Smooth muscle cell (in vitro differentiated cells): ENCODE measurements around the gene CDKL4. TPM values are rescaled to one million over a fixed set of nuclear protein-coding genes. Genes with fewer than 3 reads are reported as not detected.

Experiments
- DNase-seq: peaks from one replicate; lab custom pipeline; 2025; ENCODE audit not compliant: unreplicated experiment; lab: John Stamatoyannopoulos, UW
- H2AFZ ChIP-seq: fragments of 200-600 bp; sonication (generic); 2 replicates; pipeline ENCODE4 v1.6.0; 2016; ENCODE audit warnings: antibody characterized with exemption, low read depth, mild to moderate bottlenecking
- H3F3A ChIP-seq: fragments of 200-600 bp; sonication (generic); 2 replicates; pipeline ENCODE4 v1.6.0; 2017; ENCODE audit warnings: antibody characterized with exemption, low read depth
- H3K27ac ChIP-seq: fragments of 200-600 bp; sonication (generic); 2 replicates; pipeline ENCODE4 v1.5.1; 2016; ENCODE audit warnings: low read depth, mild to moderate bottlenecking
- H3K27me3 ChIP-seq: fragments of 200-600 bp; sonication (generic); 2 replicates; pipeline ENCODE4 v1.6.1; 2016; ENCODE audit warnings: low read depth, mild to moderate bottlenecking
- H3K36me3 ChIP-seq: fragments of 200-600 bp; sonication (generic); 2 replicates; pipeline ENCODE4 v1.5.1; 2016; ENCODE audit warnings: low read depth
- H3K4me1 ChIP-seq: fragments of 200-600 bp; sonication (generic); 2 replicates; pipeline ENCODE4 v1.5.1; 2016; ENCODE audit warnings: low read depth
- H3K4me2 ChIP-seq: fragments of 200-600 bp; sonication (generic); 2 replicates; pipeline ENCODE4 v1.6.0; 2016; ENCODE audit warnings: mild to moderate bottlenecking
- H3K4me3 ChIP-seq: fragments of 200-600 bp; sonication (generic); 2 replicates; pipeline ENCODE4 v1.5.1; 2016; ENCODE audit warnings: mild to moderate bottlenecking
- H3K79me2 ChIP-seq: fragments of 200-600 bp; sonication (generic); 2 replicates; pipeline ENCODE4 v1.6.0; 2016; ENCODE audit warnings: low read depth, mild to moderate bottlenecking
- H3K9ac ChIP-seq: fragments of 200-600 bp; sonication (generic); 2 replicates; pipeline ENCODE4 v1.6.0; 2016; ENCODE audit warnings: low read depth
- H3K9me3 ChIP-seq: fragments of 200-600 bp; sonication (generic); replicated peaks from 2 replicates; pipeline ENCODE4 v1.5.1; 2016; ENCODE audit warnings: low read depth
- H4K20me1 ChIP-seq: fragments of 200-600 bp; sonication (generic); 2 replicates; pipeline ENCODE4 v1.6.0; 2016; ENCODE audit warnings: low read depth
- CTCF ChIP-seq: fragments of 200-600 bp; sonication (generic); IDR thresholded peaks from 2 replicates; pipeline ENCODE4 v1.5.1; 2017; ENCODE audit warnings: borderline replicate concordance, mild to moderate bottlenecking, antibody characterized with exemption; ENCODE audit not compliant: insufficient read depth, poor library complexity, severe bottlenecking
- WGBS: methylation state at CpG from one replicate; pipeline ENCODE4 v1.1.7; 2016; ENCODE audit warnings: low lambda C conversion rate; 5-methylcytosine and 5-hydroxymethylcytosine counted together
- polyA plus RNA-seq: library from polyadenylated mRNA; unstranded; fragments of >200 nt; fragmentation: Nextera tagmentation; extraction: Ambion mirVana; gene quantifications from 2 replicates; pipeline ENCODE4 v1.2.1, GENCODE V29; 2016
- total RNA-seq: library from RNA; depleted of rRNA; stranded (reverse); fragments of >200 nt; gene quantifications from 2 replicates; pipeline ENCODE4 v1.2.3, GENCODE V29; 2014

Gene CDKL4
- total and polyA plus RNA-seq, 2 experiments from 2014 or later, result 0.27 to 0.53 TPM

- Histone ChIP-seq H3K79me2 (no peaks in the 10 kb centered on the region), H3K36me3 (no peaks in the 10 kb centered on the region), H3K27ac (no peak overlapping the region), H4K20me1 (no peaks in the 10 kb centered on the region), H3K4me1 (no peaks in the 10 kb centered on the region), H3K27me3 (no peaks in the 10 kb centered on the region), H3F3A (no peaks in the 10 kb centered on the region), H3K4me3 (no peak overlapping the region), H3K9ac (no peak overlapping the region), H3K4me2 (no peak overlapping the region), H2AFZ (no peak overlapping the region), H3K9me3 (no peaks in the 10 kb centered on the region)
- no peak for DNase-seq
- WGBS, result 89% methylated on average over 2 of the region's 2 CpGs
- TF ChIP-seq CTCF, result no peak
These were observed 28.2 kb downstream of the CDKL4 start for GRCh38 chr2:39215545-39215944.

GRCh38 chr2:39213015-39213414 lies 30.8 kb downstream of the CDKL4 start:
- no peak overlapping the region for H3K27ac ChIP-seq
- WGBS, result 97% methylated on average over 1 of the region's 1 CpG

GRCh38 chr2:39210846-39211245 lies 32.9 kb downstream of the CDKL4 start:
- Histone ChIP-seq H3K36me3 (no peaks in the 10 kb centered on the region), H3F3A (no peaks in the 10 kb centered on the region), H3K9me3 (no peaks in the 10 kb centered on the region), H3K9ac (no peak overlapping the region), H3K27me3 (no peaks in the 10 kb centered on the region), H2AFZ (no peak overlapping the region), H3K4me3 (no peak overlapping the region), H3K4me2 (no peak overlapping the region), H3K79me2 (no peaks in the 10 kb centered on the region), H4K20me1 (no peaks in the 10 kb centered on the region), H3K27ac (no peak overlapping the region), H3K4me1 (no peaks in the 10 kb centered on the region)
- TF ChIP-seq CTCF, result no peak
- WGBS, result 100% methylated on average over 1 of the region's 1 CpG
- no peak for DNase-seq

More at GRCh38 chr2:39213015-39213414, 30.8 kb downstream of the CDKL4 start:
- H3K36me3 ChIP-seq, result no peaks in the 10 kb centered on the region
- no peak for DNase-seq
- no peak overlapping the region for H3K9ac ChIP-seq
- H3K79me2 ChIP-seq, result no peaks in the 10 kb centered on the region
- H3K27me3 ChIP-seq, result no peaks in the 10 kb centered on the region
- no peaks in the 10 kb centered on the region for H3F3A ChIP-seq
- no peak overlapping the region for H3K4me3 ChIP-seq
- no peaks in the 10 kb centered on the region for H3K4me1 ChIP-seq
- H3K9me3 ChIP-seq, result no peaks in the 10 kb centered on the region
- H4K20me1 ChIP-seq, result no peaks in the 10 kb centered on the region
- H3K4me2 ChIP-seq, result no peak overlapping the region
- H2AFZ ChIP-seq, result no peak overlapping the region
- no peak for TF ChIP-seq CTCF

DNA sequence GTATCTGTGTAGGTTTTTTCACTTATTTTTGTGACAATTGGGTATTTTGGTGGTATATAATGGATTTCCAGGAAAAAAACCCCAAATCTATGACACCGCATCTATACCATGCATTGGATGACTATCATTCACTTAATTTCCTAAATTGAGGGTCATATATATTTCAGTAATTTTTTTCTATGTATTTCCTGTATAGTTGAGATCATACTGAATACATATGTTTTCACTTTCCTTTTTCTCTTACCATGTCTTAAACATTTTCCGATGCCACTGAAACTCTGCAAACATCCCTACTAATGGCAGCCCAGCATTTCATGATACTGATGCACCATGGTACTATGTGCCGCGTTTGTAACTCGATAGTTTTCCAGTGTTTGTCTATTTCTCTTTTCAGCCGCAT lies 40.4 kb downstream of the CDKL4 start:
- Histone ChIP-seq H3F3A (no peaks in the 10 kb centered on the region), H3K36me3 (no peaks in the 10 kb centered on the region), H3K4me2 (no peak overlapping the region), H3K9me3 (no peaks in the 10 kb centered on the region), H3K27me3 (no peaks in the 10 kb centered on the region), H3K27ac (no peak overlapping the region), H4K20me1 (no peaks in the 10 kb centered on the region), H2AFZ (no peak overlapping the region), H3K4me1 (no peaks in the 10 kb centered on the region), H3K4me3 (no peak overlapping the region), H3K9ac (no peak overlapping the region), H3K79me2 (no peaks in the 10 kb centered on the region)
- WGBS, result 77% methylated on average over 6 of the region's 6 CpGs
- DNase-seq, result no peak
- TF ChIP-seq CTCF, result no peak
